MM.1S (cell line): Measurements from ENCODE around the gene MAPK8IP1.

ENCODE experiments used
- DNase-seq: peaks from one replicate; pipeline ENCODE4 v3.0.0-alpha.2; 2015
- H2AFZ ChIP-seq: fragments of 300-600 bp; sonication (generic); 2 replicates; pipeline ENCODE4 v1.6.0; 2016; ENCODE audit warnings: antibody characterized with exemption, low read length
- H3F3A ChIP-seq: fragments of 300-600 bp; sonication (generic); 2 replicates; pipeline ENCODE4 v1.6.1; 2016; ENCODE audit warnings: mild to moderate bottlenecking, antibody characterized with exemption, low read length, moderate library complexity, mixed read lengths; ENCODE audit not compliant: insufficient read depth
- H3K27ac ChIP-seq: fragments of 300-600 bp; sonication (generic); 2 replicates; pipeline ENCODE4 v1.5.1; 2016; ENCODE audit warnings: mild to moderate bottlenecking, low read length
- H3K27me3 ChIP-seq: fragments of 300-600 bp; sonication (generic); replicated peaks from 2 replicates; pipeline ENCODE4 v1.6.0; 2016; ENCODE audit warnings: low read length; ENCODE audit not compliant: insufficient read depth
- H3K36me3 ChIP-seq: fragments of 300-600 bp; sonication (generic); replicated peaks from 2 replicates; pipeline ENCODE4 v1.6.1; 2016; ENCODE audit warnings: mild to moderate bottlenecking, low read length, mixed read lengths; ENCODE audit not compliant: insufficient read depth
- H3K4me1 ChIP-seq: fragments of 300-600 bp; sonication (generic); 2 replicates; pipeline ENCODE4 v1.6.1; 2016; ENCODE audit warnings: low read length, mixed read lengths
- H3K4me2 ChIP-seq: fragments of 300-600 bp; sonication (generic); 2 replicates; pipeline ENCODE4 v1.6.0; 2016; ENCODE audit warnings: low read depth, low read length
- H3K4me3 ChIP-seq: fragments of 300-600 bp; sonication (generic); 2 replicates; pipeline ENCODE4 v1.5.1; 2016; ENCODE audit warnings: low read length, mixed read lengths
- H3K79me2 ChIP-seq: fragments of 300-600 bp; sonication (generic); 2 replicates; pipeline ENCODE4 v1.6.1; 2016; ENCODE audit warnings: mixed run types, low read length, mixed read lengths
- H3K9ac ChIP-seq: fragments of 300-600 bp; sonication (generic); 2 replicates; pipeline ENCODE4 v1.6.1; 2016; ENCODE audit warnings: low read length, mixed read lengths
- H3K9me2 ChIP-seq: fragments of 300-600 bp; sonication (generic); replicated peaks from 2 replicates; pipeline ENCODE4 v1.6.1; 2016; ENCODE audit warnings: mild to moderate bottlenecking, low read length, mixed read lengths; ENCODE audit not compliant: insufficient read depth
- H3K9me3 ChIP-seq: fragments of 300-600 bp; sonication (generic); replicated peaks from 2 replicates; pipeline ENCODE4 v1.6.1; 2016; ENCODE audit warnings: mild to moderate bottlenecking, low read length, mixed read lengths; ENCODE audit not compliant: insufficient read depth
- H4K20me1 ChIP-seq: fragments of 300-600 bp; sonication (generic); 2 replicates; pipeline ENCODE4 v1.6.1; 2016; ENCODE audit warnings: mild to moderate bottlenecking, low read length, moderate library complexity, mixed read lengths; ENCODE audit not compliant: insufficient read depth
- CTCF ChIP-seq: fragments of 300-600 bp; sonication (generic); IDR thresholded peaks from 2 replicates; pipeline ENCODE4 v1.5.1; 2016; ENCODE audit warnings: antibody characterized with exemption, low read length, mixed read lengths
- EZH2 ChIP-seq: fragments of 300-600 bp; sonication (generic); optimal IDR thresholded peaks from 2 replicates; pipeline ENCODE3; 2017; ENCODE audit warnings: low read depth, mild to moderate bottlenecking, antibody characterized with exemption, low read length, mixed read lengths
- EZH2phosphoT487 ChIP-seq: fragments of 300-600 bp; sonication (generic); IDR thresholded peaks from 2 replicates; pipeline ENCODE4 v1.6.1; 2018; ENCODE audit warnings: antibody characterized with exemption, low read length

The MAPK8IP1 gene

GRCh38 chr11:45880772-45881570, 4.5 kb upstream of the MAPK8IP1 start:
- Histone ChIP-seq H3K36me3 (no peaks in the 10 kb centered on the region), H3K9ac (no peak overlapping the region), H3K79me2 (no peaks in the 10 kb centered on the region), H2AFZ (no peak overlapping the region), H3K9me2 (no peaks in the 10 kb centered on the region), H3K27ac (no peak overlapping the region), H3F3A (no peaks in the 10 kb centered on the region), H3K9me3 (no peaks in the 10 kb centered on the region), H4K20me1 (no peaks in the 10 kb centered on the region), H3K27me3 (no peaks in the 10 kb centered on the region), H3K4me1 (no peaks in the 10 kb centered on the region), H3K4me2 (no peak overlapping the region), H3K4me3 (no peak overlapping the region)
- no peak for DNase-seq
- TF ChIP-seq CTCF (no peak), EZH2 (no peak), EZH2phosphoT487 (no peak)

- Histone ChIP-seq H3K36me3 (no peaks in the 10 kb centered on the region), H3K79me2 (no peaks in the 10 kb centered on the region), H3K9ac (no peak overlapping the region), H3K27me3 (no peaks in the 10 kb centered on the region), H3K9me3 (no peaks in the 10 kb centered on the region), H3K4me1 (no peaks in the 10 kb centered on the region), H3K4me3 (no peak overlapping the region), H4K20me1 (no peaks in the 10 kb centered on the region), H2AFZ (no peak overlapping the region), H3K4me2 (no peak overlapping the region), H3K9me2 (no peaks in the 10 kb centered on the region), H3F3A (no peaks in the 10 kb centered on the region), H3K27ac (no peak overlapping the region)
- TF ChIP-seq EZH2phosphoT487, result no peak
- TF ChIP-seq EZH2, result no peak
- TF ChIP-seq CTCF, result no peak
- no peak for DNase-seq
These were observed 3.6 kb upstream of the MAPK8IP1 start for GRCh38 chr11:45881708-45882368.

DNA sequence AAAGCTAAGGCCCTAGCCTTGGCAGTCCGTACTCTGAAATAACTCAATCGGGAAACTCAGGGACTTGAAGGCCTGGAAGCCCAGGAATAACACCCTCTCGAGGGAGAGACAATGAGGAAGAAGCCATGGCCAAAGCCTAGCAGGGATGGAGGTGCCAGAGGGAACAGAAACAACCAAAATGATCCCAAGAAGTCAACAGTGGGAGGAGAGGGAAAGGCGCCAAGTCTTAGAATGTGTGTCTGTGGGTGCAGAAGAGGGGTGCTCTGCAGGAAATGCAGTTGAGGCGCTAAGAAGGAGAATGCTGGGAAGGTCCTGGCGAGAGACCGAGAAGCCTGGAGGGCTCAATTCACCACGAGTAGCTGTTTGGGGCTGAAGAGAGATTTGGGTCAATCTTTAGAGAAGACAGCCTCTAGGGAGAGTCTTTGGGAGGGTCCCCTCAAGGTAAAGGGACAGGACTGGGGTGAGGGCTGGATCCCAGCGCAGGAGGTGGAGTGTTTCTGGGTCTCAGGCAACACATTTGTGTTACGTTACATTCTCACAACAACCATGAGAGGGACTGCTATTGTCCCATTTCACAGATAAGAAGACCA, 760 bp upstream of the MAPK8IP1 start:
- no peak for DNase-seq
- Histone ChIP-seq H3K79me2 (no peaks in the 10 kb centered on the region), H3K27me3 (no peaks in the 10 kb centered on the region), H3K4me2 (no peak overlapping the region), H2AFZ (no peak overlapping the region), H3K4me1 (no peaks in the 10 kb centered on the region), H3K9ac (no peak overlapping the region), H3F3A (no peaks in the 10 kb centered on the region), H3K4me3 (no peak overlapping the region), H4K20me1 (no peaks in the 10 kb centered on the region), H3K36me3 (no peaks in the 10 kb centered on the region), H3K27ac (no peak overlapping the region), H3K9me2 (no peaks in the 10 kb centered on the region), H3K9me3 (no peaks in the 10 kb centered on the region)
- TF ChIP-seq EZH2phosphoT487 (no peak), EZH2 (no peak), CTCF (no peak)
